ENCODE measurements around the gene DPP8.

GRCh38 chr15:65410972-65411371 is 106.5 kb downstream of the DPP8 start:
- TF ChIP-seq, protein P1, sequence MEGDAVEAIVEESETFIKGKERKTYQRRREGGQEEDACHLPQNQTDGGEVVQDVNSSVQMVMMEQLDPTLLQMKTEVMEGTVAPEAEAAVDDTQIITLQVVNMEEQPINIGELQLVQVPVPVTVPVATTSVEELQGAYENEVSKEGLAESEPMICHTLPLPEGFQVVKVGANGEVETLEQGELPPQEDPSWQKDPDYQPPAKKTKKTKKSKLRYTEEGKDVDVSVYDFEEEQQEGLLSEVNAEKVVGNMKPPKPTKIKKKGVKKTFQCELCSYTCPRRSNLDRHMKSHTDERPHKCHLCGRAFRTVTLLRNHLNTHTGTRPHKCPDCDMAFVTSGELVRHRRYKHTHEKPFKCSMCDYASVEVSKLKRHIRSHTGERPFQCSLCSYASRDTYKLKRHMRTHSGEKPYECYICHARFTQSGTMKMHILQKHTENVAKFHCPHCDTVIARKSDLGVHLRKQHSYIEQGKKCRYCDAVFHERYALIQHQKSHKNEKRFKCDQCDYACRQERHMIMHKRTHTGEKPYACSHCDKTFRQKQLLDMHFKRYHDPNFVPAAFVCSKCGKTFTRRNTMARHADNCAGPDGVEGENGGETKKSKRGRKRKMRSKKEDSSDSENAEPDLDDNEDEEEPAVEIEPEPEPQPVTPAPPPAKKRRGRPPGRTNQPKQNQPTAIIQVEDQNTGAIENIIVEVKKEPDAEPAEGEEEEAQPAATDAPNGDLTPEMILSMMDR (IDR thresholded peaks at IDR 0.05), result no peak
- no peak for TF ChIP-seq HDAC2 (IDR thresholded peaks at IDR 0.05)
- TF ChIP-seq RAD21 (conservative IDR thresholded peaks at IDR 0.05 in 1 of 2, IDR thresholded peaks at IDR 0.05 in 1 of 2), result no peak
- no peak for TF ChIP-seq POLR2A (IDR thresholded peaks at IDR 0.05; ENCODE audit: low read length)
- no peak for TF ChIP-seq EP300 (IDR thresholded peaks at IDR 0.05)
- no peak for TF ChIP-seq ELK1 (IDR thresholded peaks at IDR 0.05; ENCODE audit: low read depth, low read length)

Data from A549 (cell line).